SK-N-MC (cell line): Measurements from ENCODE around the gene FSD1.

Experiments used
- EZH2 ChIP-seq: fragments of 200-600 bp; sonication (generic); IDR thresholded peaks from one replicate; pipeline ENCODE4 v1.6.1; 2017; ENCODE audit warnings: antibody characterized with exemption
- FOXP2 ChIP-seq: optimal IDR thresholded peaks from 2 replicates; pipeline ENCODE3; 2011; ENCODE audit warnings: mild to moderate bottlenecking, moderate library complexity; ENCODE audit not compliant: insufficient read depth; ENCODE audit errors: extremely low read length, control extremely low read depth
- POLR2AphosphoS5 ChIP-seq: IDR thresholded peaks from 2 replicates; pipeline ENCODE4 v1.6.1; 2012; ENCODE audit warnings: mild to moderate bottlenecking, low read depth, low read length, borderline replicate concordance

DNA sequence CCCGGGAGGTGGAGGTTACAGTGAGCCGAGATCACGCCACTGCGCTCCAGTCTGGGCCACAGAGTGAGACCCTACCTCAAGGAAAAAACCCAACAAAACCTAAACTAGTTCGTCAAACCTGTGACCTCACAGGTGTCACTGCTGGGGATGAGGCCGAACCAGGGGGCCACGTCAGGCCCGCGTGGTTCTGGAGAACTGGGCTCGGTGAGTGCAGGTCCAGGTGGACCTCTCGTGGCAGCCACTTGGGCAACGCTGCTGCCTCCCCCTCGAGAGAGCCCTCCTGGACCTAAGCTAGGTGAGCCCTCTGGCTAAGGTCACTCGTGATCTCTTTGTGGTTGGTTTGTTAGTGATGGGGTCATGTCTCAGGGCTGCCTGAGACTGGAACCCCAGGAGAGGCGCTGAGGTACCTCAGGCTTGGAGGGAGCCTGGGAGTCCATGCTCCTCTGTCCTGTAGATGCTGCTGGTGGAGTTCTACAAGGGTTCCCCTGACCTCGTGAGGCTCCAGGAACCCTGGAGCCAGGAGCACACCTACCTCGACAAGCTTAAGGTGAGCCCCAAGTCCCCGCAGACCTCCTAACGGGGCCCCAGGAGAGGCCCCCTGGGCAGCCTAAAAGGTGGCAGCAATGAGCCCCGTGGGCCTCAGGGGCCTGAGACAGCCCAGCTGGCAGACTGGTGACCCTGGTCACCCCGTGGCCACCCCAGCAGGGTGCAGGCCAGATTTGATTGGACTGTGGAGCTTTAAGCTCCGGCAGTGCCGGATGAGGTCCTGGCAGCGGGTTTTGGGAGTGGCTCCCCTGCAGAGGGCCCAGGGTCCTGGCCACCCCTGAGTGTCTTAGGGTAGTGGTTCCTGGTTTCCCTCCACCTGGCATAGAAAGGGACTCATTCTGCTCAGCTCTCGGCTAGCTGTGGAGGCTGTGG is 54.6 kb downstream of the FSD1 start:
- TF ChIP-seq EZH2 (no peak), POLR2AphosphoS5 (no peak; the same call in 1 of the 2 replicates), FOXP2 (no peak)
